B cell (primary cell): ENCODE results near the gene RTKN. TPM values are rescaled to one million over a fixed set of nuclear protein-coding genes. Genes with fewer than 3 reads are reported as not detected.

Experiments
- ATAC-seq: fragments of 200-7000 bp; cut with Tn5 transposase; one replicate; pipeline ENCODE4 v1.10.0; 2021; ENCODE audit warnings: low read depth, mild to moderate bottlenecking, moderate number of reproducible peaks, moderate library complexity
- CTCF ChIA-PET: fragments of 350-600 bp; sonication (Branson Sonifier 250); formaldehyde crosslinking; loops from one replicate; lab custom pipeline; 2021; ENCODE audit warnings: antibody characterized with exemption, inconsistent platforms; lab: Charles Lee
- POLR2A ChIA-PET: fragments of 350-600 bp; sonication (Branson Sonifier 250); formaldehyde crosslinking; loops from one replicate; lab custom pipeline; 2021; ENCODE audit warnings: antibody characterized with exemption; lab: Charles Lee
- DNase-seq: peaks from one replicate; pipeline ENCODE4 v3.0.0; 2013
- H2AFZ ChIP-seq: 2 replicates; pipeline ENCODE4 v1.6.1; 2012; ENCODE audit warnings: mild to moderate bottlenecking, low read depth, low read length; ENCODE audit not compliant: insufficient read depth, poor library complexity, severe bottlenecking
- H3K27ac ChIP-seq, 2 donors: 1 replicate in 1 of 2; 2 replicates in 1 of 2; pipeline ENCODE4 v1.5.1; 2012 to 2013; ENCODE audit warnings: low read length in 2 of 2, mild to moderate bottlenecking in 2 of 2, moderate library complexity in 1 of 2
- H3K27me3 ChIP-seq, 4 experiments: fragments of 200-600 bp in 1 of 4; sonication (generic) in 1 of 4; replicated peaks in 1 of 4; 1 replicate in 2 of 4; 2 replicates in 2 of 4; pipeline versions ENCODE4 v1.6.1 to v1.7.0; 2013 to 2016; ENCODE audit warnings: low read length in 3 of 4, mild to moderate bottlenecking in 2 of 4, mixed read lengths in 1 of 4, moderate library complexity in 1 of 4; ENCODE audit not compliant: insufficient read depth in 4 of 4, control insufficient read depth in 3 of 4; ENCODE audit errors: control extremely low read depth in 1 of 4
- H3K36me3 ChIP-seq, 2 experiments: replicated peaks in 1 of 2; 1 replicate in 1 of 2; 2 replicates in 1 of 2; pipeline versions ENCODE4 v1.6.1 to v1.7.1; 2013; ENCODE audit warnings: low read length in 1 of 2; ENCODE audit not compliant: insufficient read depth in 2 of 2, control insufficient read depth in 1 of 2; ENCODE audit errors: control extremely low read depth in 1 of 2, extremely low read depth in 1 of 2
- H3K4me1 ChIP-seq, 2 donors: fragments of 200-600 bp in 1 of 2; sonication (generic) in 1 of 2; 1 replicate in 1 of 2; 2 replicates in 1 of 2; pipeline versions ENCODE4 v1.5.1 to v1.6.1; 2013 to 2017; ENCODE audit warnings: low read length in 2 of 2; ENCODE audit not compliant: control insufficient read depth in 2 of 2, insufficient read depth in 2 of 2
- H3K4me2 ChIP-seq: replicated peaks from 2 replicates; pipeline ENCODE3; 2012; ENCODE audit warnings: mild to moderate bottlenecking, low read depth, low read length; ENCODE audit not compliant: poor library complexity, severe bottlenecking
- H3K4me3 ChIP-seq, 5 experiments: fragments of 200-600 bp in 1 of 5; sonication (generic) in 1 of 5; 1 replicate in 3 of 5; 2 replicates in 2 of 5; pipeline versions ENCODE4 v1.5.1 to v1.7.0; 2011 to 2016; ENCODE audit warnings: low read length in 4 of 5, mild to moderate bottlenecking in 4 of 5, low read depth in 2 of 5, control low read depth in 1 of 5, moderate library complexity in 1 of 5; ENCODE audit not compliant: insufficient read depth in 1 of 5; ENCODE audit errors: control extremely low read depth in 1 of 5, extremely low read depth in 1 of 5
- H3K79me2 ChIP-seq: fragments of 200-600 bp; sonication (generic); one replicate; pipeline ENCODE4 v1.6.0; 2016; ENCODE audit warnings: low read length; ENCODE audit not compliant: control insufficient read depth, insufficient read depth
- H3K9ac ChIP-seq: fragments of 200-600 bp; sonication (generic); 2 replicates; pipeline ENCODE4 v1.6.1; 2017; ENCODE audit warnings: mild to moderate bottlenecking, low read length, moderate library complexity
- H3K9me3 ChIP-seq, 3 donors: one replicate each; pipeline versions ENCODE4 v1.6.1 to v1.7.1; 2013; ENCODE audit warnings: low read length in 2 of 3; ENCODE audit not compliant: control insufficient read depth in 2 of 3, insufficient read depth in 1 of 3; ENCODE audit errors: control extremely low read depth in 1 of 3
- H4K20me1 ChIP-seq: 2 replicates; pipeline ENCODE4 v1.6.0; 2012; ENCODE audit warnings: mild to moderate bottlenecking, low read length; ENCODE audit not compliant: insufficient read depth, control insufficient read depth, poor library complexity, severe bottlenecking
- H3K27ac Mint-ChIP-seq: one replicate; pipeline ENCODE4 v1.8.0; 2021; ENCODE audit warnings: mixed read lengths
- H3K27me3 Mint-ChIP-seq: one replicate; pipeline ENCODE4 v1.8.0; 2021; ENCODE audit warnings: mixed read lengths
- H3K4me1 Mint-ChIP-seq: one replicate; pipeline ENCODE4 v1.8.0; 2021; ENCODE audit warnings: mixed read lengths
- H3K4me3 Mint-ChIP-seq: one replicate; pipeline ENCODE4 v1.8.0; 2021; ENCODE audit warnings: mixed read lengths
- H3K9me3 Mint-ChIP-seq: one replicate; pipeline ENCODE4 v1.8.0; 2022; ENCODE audit warnings: mixed read lengths; ENCODE audit not compliant: insufficient read depth
- EZH2 ChIP-seq: IDR thresholded peaks from 2 replicates; pipeline ENCODE4 v1.6.1; 2012; ENCODE audit warnings: borderline replicate concordance, low read depth, mild to moderate bottlenecking, moderate library complexity, low read length; ENCODE audit not compliant: insufficient read depth, poor library complexity, severe bottlenecking
- WGBS: methylation state at CpG from one replicate; pipeline ENCODE4 v1.1.5; 2013; ENCODE audit warnings: missing lambda C conversion rate; ENCODE audit not compliant: insufficient coverage; 5-methylcytosine and 5-hydroxymethylcytosine counted together
- intact Hi-C: fragments of 100-400 bp; cut with micrococcal nuclease; formaldehyde crosslinking; loops from one replicate; pipeline ENCODE4 v1.10.0; 2022
- polyA plus RNA-seq: library from polyadenylated mRNA; depleted of rRNA; stranded (reverse); fragments of >200 nt; gene quantifications from 2 replicates; pipeline ENCODE4 v1.2.3, GENCODE V29; 2012
- total RNA-seq, 2 donors: library from RNA; stranded (reverse); fragments of 120-200 nt in 1 of 2; gene quantifications; 1 replicate in 1 of 2; 2 replicates in 1 of 2; pipeline versions ENCODE4 v1.2.3 to v1.2.4, GENCODE V29; 2013 to 2022
- TF ChIP-seq, protein P1 (sequence below): fragments of 200-600 bp; IDR thresholded peaks from one replicate; pipeline ENCODE4 v1.8.0; 2022; ENCODE audit warnings: antibody characterized with exemption, mild to moderate bottlenecking

Gene RTKN
- total and polyA plus RNA-seq, 2 donors (not counting 1 experiment from before 2014, with no cell fraction given): 5.1 to 10.5 TPM

DNA sequence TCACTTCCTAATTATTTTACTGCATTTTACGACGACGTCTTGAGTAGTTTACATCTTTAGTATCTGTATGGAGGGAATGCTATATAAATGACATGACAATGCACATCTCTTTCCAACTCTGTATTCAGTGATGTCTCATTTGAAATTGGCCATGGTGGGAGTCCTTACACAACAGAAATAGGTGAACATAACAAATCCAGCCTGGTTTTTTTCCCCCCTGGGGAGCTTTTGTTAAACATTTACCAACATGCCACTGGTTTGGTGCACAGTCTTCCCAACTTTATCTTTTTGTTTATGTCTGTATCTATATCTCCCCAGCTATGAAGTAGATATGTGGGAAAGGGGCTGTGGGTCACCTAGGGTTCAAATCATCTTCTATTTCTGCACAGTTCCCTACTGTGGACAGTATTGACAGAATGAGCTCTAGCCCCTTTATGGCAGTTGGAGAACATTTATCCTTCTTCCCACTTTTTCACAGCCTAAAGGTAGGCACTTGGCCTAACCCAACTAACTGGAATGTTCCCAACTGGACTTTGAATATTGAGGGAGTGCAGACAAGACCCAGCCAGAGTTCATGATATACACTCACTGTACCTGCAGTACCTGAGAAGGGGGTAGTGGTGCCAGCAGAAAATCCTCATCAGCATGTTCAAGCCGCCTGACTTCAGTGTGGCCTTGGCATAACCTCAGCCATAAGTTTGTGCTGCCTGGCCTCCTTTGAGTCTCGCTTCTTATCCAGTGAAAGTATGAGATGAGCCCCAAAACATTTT is 5.7 kb upstream of the RTKN start:
- H4K20me1 ChIP-seq: no peaks in the 10 kb centered on the region
- H3K4me3 ChIP-seq: no peak overlapping the region
- H3K27ac Mint-ChIP-seq: no peak overlapping the region
- no peak for ATAC-seq
- intact Hi-C loops: no loop called here
- H3K9ac ChIP-seq: no peak overlapping the region
- H3K4me3 Mint-ChIP-seq: no peak overlapping the region
- H3K27me3 ChIP-seq: peaks cover 0 to 16% (median 3%) of the 10 kb centered on the region in 4 experiments
- TF ChIP-seq, protein P1, sequence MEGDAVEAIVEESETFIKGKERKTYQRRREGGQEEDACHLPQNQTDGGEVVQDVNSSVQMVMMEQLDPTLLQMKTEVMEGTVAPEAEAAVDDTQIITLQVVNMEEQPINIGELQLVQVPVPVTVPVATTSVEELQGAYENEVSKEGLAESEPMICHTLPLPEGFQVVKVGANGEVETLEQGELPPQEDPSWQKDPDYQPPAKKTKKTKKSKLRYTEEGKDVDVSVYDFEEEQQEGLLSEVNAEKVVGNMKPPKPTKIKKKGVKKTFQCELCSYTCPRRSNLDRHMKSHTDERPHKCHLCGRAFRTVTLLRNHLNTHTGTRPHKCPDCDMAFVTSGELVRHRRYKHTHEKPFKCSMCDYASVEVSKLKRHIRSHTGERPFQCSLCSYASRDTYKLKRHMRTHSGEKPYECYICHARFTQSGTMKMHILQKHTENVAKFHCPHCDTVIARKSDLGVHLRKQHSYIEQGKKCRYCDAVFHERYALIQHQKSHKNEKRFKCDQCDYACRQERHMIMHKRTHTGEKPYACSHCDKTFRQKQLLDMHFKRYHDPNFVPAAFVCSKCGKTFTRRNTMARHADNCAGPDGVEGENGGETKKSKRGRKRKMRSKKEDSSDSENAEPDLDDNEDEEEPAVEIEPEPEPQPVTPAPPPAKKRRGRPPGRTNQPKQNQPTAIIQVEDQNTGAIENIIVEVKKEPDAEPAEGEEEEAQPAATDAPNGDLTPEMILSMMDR: no peak
- no peak for TF ChIP-seq EZH2
- WGBS: 100% methylated on average over 1 of the region's 5 CpGs
- H3K36me3 ChIP-seq: no peaks in the 10 kb centered on the region
- DNase-seq: no peak
- H2AFZ ChIP-seq: no peak overlapping the region
- H3K4me2 ChIP-seq: no peak overlapping the region
- no peak overlapping the region for H3K27ac ChIP-seq
- H3K27me3 Mint-ChIP-seq: peaks cover 11% of the 10 kb centered on the region
- CTCF ChIA-PET: no interaction called here
- H3K79me2 ChIP-seq: no peaks in the 10 kb centered on the region
- H3K4me1 Mint-ChIP-seq: peaks cover 2% of the 10 kb centered on the region
- POLR2A ChIA-PET: interaction anchor here (0.6 to 0.7 kb wide), 2 partner anchors 77 to 268 kb away, joined by 4 to 6 read pairs; no protein-coding TSS in a partner anchor
- peaks cover 0 to 2% of the 10 kb centered on the region in 2 donors for H3K4me1 ChIP-seq
- H3K9me3 Mint-ChIP-seq: no peaks in the 10 kb centered on the region
- no peaks in the 10 kb centered on the region for H3K9me3 ChIP-seq
